Stimulated activated CD4-positive, alpha-beta T cell treated with anti-CD3 and anti-CD28 coated beads, Interleukin-1b, Interleukin-23, amount 100 ng/mL, for 48 hours (primary cell): Measurements from ENCODE around the gene NHSL2.

Experiments
- DNase-seq: peaks from one replicate; pipeline ENCODE4 v3.0.0-alpha.2; 2020

The NHSL2 gene

DNA sequence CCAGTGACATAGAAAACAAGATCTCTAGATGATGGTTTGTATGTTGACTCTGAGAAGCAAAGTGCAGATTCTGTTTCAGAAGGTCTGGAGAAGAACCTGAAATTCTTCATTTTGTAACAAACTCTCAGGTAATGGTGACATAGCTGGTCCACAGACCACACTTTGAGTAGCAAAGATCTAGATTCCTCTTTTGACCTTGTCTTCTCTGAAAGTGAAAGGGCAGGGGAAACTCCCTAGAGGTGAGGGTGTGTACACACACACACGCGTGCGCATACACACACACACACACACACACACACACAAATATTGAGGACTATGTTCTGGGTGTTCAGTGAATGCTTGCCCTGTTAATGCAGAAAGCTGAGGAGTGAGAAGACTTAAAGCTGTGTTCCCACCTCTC lies 110.1 kb downstream of the NHSL2 start:
- DNase-seq: no peak

DNA sequence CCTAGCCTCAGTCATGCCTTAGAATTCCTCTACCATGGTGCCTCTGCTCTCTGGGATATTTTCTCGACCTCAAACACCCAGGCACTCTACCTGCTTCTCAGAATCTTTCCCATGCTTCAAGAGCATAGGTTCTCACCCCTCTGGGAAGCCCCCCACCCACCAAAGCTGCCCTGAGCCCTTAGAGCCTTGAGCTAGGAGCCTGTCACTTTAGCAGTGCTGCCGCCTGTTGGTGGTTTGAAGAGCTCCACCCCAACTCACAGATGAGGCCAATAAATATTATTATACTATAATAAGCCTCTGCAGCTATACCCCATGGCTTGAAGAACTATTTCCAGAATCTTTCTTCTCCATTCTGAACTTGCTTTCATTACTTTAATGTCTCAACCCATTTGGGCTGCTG lies 111.3 kb downstream of the NHSL2 start:
- no peak for DNase-seq

DNA sequence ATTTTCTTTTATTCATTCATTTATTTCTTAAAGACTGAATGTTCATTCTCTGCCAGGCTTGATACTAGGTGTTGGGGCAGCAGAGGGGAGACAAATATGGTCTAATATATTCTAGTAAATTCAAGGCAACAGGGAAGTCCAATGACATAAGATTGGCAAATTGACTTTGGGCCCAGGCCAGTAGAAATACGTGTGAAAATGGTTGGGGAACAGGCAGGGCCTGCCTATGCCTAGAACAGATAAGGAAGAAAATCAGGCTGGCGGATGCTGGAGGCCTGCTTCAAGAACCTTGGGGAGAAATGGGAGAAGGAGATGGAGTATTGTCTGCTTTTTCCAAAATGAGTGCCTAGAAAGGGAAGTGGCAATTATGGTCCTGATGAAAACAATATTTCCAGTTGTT lies 112.4 kb downstream of the NHSL2 start:
- no peak for DNase-seq

DNA sequence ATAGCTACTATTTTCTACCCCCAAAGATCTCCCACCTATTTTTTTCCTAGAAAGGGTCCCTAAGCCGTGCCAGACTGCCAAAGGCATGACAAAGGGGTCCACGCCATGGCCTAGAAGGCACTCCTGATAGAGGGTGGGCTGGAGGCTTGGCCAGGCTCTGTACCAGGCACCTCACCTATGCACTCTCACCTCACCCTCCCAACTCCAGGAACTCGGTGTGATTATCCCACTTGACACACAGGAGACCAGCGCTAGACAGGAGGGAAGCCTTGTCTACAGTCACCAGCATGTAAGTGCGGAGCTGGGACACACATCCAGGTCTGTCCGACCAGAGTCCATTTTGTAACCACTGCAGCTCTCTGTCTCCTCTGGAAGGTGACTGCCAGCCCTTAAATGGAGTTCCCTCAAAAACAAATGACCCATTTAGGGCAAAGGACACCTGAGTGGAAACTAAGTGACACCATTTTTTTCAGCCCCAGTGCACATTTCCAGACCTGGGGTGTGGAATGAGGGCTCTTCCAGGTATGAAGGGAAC lies 114.7 kb downstream of the NHSL2 start:
- DNase-seq: no peak

DNA sequence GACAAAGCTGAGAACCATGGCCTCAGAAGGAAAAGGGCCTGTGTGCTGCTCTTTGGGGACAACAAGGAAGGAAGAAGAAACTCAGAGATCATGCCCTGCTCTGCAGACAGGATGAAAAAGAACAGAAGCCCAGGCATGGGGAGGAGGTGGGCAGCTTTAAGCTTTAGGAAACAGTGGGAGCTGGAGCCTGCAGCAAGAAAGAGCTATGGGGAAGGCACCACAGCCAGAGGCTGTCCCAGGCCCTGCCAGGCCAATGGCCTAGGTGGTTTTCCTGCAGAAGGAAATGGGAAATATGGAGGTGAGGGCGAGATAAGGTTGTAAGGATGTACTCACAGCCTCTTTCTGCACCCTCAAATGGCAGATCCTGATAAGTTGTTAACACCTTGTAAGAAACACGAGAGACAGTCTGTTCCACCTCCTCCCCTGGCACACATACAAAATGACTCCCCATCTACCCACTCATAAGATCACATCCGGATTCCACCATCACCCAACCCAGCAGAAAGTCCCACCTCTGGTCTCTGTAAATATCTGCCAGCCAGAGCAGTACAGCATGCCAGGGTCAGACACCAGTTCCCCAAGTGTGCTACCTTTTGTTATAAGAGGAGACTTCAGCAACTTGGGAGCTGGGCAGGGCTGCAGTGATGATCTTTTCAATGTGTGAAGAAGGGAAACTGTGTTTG lies 115.8 kb downstream of the NHSL2 start:
- no peak for DNase-seq

DNA sequence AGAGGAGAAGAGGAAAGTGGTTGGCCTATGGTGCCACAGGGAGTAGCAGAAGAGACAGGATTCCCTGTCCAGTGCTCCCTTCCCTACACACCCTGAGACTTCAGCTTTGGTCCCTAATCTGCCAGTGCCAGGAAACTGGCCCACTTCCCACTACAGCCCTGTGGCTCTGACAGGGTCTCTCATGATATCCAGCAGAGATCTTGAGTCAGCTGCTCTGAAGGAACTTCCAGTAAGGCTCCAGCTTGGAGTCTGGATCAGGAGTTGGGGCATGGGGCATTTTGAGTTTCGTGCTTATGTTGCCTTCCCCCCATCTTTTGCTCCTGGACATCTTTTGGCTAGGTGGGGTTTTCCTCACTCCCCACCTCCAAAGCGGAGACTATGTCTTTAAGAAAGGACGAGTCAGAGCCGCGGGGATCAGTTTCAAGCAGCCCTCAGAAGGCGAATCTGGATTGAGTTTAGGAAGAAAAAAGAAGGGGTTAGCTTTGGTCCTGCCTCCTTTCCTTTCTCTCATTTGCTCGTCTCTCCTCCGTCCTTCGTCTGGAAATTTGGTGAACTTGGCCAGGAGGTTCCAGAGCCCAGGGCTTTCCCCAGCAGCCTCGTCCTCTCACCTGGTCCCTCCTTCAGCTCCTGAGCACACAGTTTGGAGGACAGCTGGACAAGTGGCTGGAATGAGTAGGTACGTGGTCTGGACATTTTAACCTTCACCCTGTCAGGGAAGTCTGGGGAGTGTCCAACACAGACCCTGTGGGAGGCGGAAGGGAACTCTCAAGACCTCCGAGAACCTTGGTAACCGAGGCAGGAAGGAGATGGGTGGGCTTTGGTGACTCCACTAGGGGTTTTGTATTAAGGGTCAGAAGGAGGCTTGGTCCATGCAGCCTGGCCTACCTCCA lies 116.6 kb downstream of the NHSL2 start:
- no peak for DNase-seq

DNA sequence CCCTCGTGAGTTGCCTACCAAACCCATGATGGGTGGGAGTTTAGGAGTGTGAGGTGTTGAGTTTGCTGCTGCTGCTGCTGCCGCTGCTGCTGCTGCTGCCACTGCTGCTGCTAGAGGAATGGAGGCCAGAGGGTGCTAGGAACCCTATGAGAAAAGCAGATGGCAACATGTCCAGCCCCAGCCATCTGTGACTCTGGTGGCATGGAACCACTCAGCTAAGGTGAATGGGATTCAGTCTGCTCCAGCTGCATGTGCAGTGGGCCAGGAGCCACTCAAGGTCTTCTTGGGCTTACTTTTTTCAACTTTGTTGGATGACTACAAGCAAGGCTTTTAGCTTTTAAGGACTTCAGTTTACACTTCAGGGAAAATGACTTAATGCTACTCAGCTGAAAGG lies 117.3 kb downstream of the NHSL2 start:
- DNase-seq: no peak

DNA sequence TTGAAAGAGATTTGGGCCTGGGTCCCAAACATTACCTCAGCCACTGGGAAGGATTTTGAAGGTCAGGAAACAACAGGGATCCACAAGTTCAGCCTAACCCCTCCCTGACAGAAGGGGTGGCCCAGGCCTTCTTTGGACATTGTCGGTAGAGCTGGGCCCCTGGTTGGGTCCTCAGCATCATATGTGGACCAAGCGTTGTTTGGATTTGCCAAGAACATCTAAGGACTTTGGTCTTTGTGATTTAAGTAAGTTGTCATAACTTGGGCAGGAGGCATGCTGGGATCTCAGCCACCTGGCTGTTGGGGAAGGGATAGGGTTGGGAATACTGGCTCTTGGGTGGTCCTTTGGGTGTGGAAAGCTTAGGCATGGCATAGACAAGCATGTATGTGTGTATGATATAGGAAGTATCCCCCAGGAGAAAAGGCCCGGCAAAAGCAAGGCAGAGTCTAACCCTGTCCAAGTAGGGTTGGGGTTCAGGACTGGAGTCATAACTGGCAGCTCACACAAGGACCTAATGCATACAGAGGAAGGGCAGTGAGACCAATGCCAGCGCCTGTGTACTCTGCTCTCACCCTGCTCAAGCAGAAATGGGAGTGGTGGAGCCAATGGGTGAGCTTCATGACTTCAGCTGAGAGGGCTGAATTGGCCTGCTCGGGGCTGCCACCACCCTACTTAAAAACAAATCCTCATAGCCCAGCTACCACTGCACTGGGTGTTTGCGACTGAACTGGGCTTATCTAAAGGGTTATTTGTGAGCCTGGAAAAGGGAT lies 118.2 kb downstream of the NHSL2 start:
- DNase-seq: no peak

DNA sequence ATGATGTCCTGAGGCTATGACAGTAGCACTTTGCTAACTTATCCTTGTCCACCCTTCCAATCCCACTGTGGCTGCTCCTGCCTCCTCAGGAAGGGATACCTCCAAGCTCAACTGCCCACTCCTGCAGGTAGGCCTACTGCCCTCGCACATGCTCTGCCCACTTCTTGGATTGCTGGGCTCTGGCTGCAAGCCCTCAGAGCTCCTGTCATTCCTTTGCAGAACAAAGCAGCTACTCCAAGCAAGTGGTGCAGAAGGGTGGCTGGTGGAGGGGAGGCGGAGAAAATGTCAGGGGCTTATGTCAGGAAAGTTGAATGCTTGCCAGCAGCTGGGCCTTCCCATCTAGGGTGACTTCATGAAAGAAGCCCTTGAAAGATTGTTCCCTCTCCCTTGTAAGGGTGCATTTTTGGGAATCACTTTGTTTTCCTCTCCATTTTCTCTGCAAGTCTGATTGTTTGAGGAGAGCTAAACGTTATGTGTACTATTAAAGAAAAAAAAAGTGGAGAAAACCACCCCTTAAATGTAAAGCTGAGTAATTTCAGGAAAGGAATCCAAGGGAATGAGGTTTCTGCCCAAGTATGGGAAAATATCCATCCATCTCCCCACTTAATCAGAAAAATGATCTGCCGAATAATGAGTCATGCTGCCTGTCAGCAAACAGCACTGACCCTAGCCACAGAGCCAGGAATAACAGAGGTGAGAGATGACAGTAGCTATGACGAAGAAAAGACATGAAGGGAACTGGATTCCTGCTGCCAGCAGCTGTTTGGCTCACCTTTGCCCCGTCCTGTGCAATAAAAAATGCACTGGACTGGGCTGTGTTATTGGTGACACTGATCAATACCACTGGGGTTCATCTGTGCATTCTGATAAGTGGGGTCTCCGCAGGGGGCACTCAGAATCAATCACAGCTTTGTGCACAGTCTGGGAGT lies 119.1 kb downstream of the NHSL2 start:
- no peak for DNase-seq

DNA sequence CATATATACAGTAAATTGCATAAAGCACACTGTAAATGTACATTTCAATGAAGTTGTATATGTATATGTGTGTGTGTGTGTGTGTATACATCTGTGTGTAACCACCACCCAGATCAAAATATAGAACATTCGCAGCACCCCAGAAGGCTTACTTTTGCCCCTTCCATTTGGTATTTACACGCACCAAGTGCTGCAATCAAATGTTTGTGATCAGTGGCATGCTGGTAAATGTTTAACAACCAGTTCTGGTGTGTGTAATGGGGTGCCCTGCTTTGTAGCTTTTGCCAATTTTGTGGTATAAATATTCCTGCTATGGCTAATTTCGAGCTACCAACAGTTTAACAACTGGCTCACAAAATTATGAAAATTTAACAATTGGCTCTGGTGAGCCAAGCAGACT lies 119.8 kb downstream of the NHSL2 start:
- DNase-seq: no peak

DNA sequence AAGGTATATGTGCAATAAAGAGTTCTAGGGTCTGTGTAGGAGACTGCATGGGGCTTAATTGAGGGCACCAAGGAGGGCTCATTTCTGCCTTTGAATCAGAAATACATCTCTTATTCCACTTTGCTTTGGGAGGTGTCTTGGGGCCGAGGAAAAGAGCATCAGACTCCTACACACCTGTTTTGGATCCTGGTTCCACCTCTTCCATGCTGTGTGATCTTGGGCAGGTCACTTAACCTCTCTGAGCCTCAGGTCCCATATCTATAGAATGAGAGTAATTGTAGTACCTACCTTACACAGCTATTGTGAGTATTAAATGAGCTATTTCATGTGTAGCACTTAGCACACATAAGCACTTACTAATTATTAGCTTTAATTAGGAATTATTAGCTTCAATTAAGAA lies 120.5 kb downstream of the NHSL2 start:
- no peak for DNase-seq

DNA sequence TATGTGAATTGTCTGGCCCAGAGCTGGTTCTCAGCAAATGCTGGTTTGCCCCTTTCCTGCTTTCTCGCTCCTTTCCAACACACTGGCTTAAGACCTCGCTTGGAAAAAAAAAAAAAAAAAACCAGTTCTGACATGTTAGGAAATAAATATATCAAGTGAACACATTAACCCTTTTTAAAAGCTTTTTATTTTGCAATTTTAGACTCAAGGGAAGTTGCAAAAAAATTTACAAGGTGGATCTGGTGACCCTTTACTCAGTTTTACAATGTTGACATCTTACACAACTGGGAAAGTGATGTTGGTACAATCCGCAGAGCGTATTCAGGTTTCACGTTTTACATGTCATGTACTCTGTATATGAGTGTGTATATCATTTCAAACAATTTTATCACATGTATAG lies 121.0 kb downstream of the NHSL2 start:
- DNase-seq: no peak

DNA sequence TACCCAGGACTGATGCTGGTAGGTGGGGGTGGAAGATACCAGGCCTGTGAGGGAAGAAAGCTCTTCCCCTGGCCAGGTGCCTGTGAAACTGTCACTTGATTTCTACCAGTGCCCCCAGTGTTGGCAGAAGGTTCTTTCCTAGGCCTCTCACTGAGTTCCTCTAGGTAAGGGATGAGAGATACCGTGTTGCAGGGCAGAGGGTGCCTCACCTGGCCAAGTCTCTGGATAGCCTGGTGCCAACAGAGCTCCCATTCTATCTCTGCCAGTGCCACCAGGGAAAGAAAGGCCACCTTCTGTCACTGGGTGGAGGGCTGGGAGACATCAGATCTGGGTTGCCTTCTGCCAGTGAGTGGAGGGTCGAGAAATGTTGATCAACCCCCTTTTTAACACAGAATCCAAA lies 127.0 kb downstream of the NHSL2 start:
- DNase-seq: no peak

DNA sequence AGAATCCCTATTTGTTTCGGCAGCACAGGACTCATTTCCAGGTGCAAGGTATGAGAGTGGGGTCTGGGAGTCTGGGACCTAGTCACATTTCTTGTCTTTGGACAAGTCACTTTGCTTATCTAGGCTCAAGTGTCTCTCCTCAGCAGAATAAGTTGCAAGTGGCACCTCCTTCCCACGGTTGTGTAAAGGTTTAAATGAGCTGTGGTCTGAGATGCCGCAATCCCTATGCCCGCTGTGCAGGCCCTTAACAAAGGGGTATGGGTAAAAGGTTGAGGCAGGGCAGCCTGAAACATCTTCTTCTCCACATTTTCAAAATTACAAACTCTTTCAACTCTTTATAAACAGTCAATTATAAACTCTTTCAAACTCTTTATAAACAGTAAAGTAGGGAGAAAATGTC lies 127.4 kb downstream of the NHSL2 start:
- no peak for DNase-seq

DNA sequence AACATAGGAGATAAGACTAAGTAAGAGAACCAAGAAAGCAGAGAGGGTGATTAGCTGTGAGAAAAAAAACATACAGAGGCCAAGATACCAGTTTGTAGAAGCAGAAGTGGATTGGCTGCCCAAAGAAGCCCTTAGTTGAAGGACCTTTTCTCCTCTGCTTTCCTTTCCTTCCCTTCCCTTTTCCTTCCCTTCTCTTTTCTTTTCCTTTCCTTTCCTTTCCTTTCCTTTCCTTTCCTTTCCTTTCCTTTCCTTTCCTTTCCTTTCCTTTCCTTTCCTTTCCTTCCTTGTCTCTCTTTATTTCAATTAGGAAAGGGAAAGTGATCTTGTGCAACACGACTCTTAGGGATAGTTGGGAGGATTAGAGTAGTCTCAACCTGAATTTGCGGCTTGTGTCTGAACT lies 128.2 kb downstream of the NHSL2 start:
- DNase-seq: no peak

DNA sequence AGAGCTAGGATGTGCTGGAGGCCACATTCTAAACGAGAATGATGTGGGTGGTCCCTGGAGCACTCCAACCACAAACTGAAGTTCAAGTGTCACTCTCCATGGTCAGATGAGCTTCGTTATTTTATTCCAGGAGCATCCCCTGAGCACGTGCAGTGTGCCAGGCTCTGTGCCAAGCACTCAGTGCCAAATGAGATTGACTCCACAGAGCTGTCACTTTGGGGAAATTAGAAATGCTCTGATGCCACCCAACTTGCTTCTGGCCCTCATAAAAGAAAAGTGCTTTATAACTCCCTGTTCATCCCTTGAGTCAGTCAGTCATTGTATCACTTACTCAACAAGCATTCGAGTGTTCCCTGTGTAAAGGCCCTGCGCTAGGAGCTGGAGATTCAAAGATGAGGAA lies 129.9 kb downstream of the NHSL2 start:
- DNase-seq: no peak

DNA sequence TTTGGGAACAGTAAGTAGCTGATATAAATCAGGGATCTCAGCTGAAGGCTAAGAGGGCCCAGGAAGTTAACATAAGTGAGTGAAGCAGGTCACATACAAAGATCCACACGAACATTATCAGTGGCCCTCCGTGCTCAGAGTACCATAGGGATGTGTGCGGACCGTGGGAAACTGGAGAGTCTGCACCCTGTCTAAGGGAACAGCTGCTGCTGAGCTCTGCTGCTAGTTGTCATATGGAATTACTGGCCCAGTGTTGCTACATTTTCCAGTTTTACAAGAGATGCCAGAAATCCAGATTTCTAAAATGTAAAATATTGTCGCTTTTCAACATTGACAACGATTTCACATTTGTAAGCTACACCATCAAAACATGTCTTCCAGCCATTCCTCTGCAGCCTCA lies 130.5 kb downstream of the NHSL2 start:
- no peak for DNase-seq

DNA sequence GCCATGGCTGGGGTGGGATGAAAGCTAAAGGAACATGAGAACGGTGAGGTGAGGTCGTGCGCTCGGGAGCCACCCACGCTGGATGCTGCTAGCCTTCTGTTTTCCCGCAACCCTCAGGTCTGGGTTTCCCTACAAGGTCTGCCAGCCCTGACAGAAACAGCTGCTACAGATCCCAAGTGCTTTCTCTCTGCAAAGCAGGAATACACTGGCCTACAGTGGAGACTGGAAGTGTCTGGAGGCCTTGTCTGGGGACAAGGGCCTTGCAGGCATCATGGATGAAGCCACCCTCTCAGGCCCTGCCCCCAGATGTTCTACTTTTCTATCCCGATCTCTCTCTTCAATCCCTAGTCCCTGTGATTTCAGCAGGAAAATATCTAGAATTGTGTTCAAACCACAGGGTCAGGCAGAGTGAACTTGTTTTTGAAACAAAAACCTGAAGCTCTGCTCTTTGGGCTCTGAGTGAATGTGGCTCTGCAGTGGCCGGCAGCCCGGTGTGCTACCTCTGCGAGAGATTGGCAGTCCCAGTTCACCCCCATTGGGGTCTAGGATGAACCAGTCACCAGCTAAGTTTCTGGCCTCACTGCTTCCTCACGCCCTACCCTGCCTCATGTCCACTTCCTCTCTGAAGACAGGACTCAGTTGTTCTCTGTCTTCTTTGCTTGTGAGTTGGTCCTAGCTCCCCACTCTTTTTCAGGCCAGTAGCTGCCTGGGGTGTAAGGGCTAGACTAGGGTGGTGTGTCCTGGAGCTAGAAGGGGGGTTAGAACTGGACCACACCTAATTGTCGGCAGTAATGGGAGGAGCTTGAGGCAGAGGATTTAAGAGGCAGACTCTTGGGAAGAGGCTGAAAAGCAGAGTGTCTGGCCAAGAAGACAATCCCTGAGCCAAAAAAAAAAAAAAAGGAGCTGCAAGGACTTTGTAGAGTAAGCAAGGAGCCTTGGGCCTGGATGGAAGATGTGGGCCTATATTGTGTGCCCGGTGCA lies 131.5 kb downstream of the NHSL2 start:
- no peak for DNase-seq

DNA sequence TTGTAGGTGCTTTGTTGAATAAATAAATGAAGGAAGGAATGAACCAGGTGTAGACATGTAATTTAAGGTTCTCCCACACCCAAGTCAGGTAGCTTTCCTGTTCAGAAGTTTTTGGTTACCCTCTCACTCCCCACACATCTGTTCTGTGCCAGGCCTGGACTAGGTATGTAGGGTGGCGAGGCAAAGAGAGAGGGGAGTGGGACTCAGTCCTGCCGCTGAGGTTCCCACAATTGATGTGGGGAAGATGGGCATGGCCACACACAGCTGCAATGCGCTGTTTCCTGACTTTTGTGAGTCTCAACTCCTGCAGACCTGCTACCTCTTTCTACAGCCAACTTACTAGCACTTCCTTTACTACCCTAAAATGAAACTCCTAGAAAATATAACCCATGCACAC lies 132.2 kb downstream of the NHSL2 start:
- DNase-seq: no peak

DNA sequence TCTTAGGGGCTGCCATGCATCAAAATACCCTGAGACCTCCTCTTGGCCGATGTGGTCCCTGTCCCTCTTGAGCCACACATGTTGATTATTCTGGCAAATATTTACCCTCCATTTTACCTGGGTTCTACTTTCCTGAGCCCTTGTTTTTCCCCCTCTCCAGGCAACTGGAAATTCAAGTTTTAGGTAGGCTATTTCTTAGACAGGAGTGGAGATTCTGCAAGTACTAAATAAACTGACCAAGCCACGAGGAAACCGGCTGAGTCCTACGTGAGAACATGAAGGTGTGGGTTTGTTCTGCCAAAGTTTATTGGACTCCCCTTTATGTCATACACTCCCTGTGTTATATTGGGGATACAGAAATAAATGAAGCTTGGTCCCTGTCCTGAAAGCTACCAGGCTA lies 133.0 kb downstream of the NHSL2 start:
- DNase-seq: no peak

DNA sequence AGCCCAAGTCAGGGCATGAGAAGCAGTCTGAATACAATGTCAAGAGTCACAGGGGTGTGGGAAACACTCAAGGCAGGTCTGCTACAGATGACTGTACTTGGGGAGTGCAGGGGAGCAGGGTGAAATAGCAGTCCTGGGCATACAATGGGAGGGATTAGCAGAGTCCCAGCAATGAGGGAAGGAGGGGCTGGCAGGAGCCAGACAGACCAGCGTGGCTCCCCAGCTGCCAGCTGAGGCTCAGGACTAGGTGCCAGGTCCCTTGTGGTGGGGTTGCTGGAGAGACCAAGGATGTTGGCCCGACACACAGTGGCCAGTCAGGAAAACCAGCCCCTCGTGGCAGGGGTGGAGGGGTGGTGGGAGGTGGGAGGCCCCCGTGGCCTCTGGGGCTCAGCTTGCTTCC lies 134.5 kb downstream of the NHSL2 start:
- DNase-seq: no peak
